ENCODE data around the gene C2CD4C.

GRCh38 chr19:455031-455705 is 46.2 kb upstream of the C2CD4C start:
- TF ChIP-seq CTCF (IDR thresholded peaks at IDR 0.05), result no peak
- TF ChIP-seq TEAD4 (CRISPR knock-in tag; IDR thresholded peaks at IDR 0.05), result no peak
- no peak for TF ChIP-seq MAX (CRISPR knock-in tag; IDR thresholded peaks at IDR 0.05)
- TF ChIP-seq NFYB (CRISPR knock-in tag; conservative IDR thresholded peaks at IDR 0.05; ENCODE audit: low read depth), result no peak
- TF ChIP-seq SP1 (CRISPR knock-in tag; conservative IDR thresholded peaks at IDR 0.05), result no peak
- no peak for TF ChIP-seq ZNF512 (CRISPR knock-in tag; IDR thresholded peaks at IDR 0.05; ENCODE audit: borderline replicate concordance)
- TF ChIP-seq NR3C1 (CRISPR knock-in tag; conservative IDR thresholded peaks at IDR 0.05; ENCODE audit: low read depth), result no peak
- TF ChIP-seq ESRRA (CRISPR knock-in tag; IDR thresholded peaks at IDR 0.05; ENCODE audit: borderline replicate concordance), result no peak
- TF ChIP-seq, protein P1, sequence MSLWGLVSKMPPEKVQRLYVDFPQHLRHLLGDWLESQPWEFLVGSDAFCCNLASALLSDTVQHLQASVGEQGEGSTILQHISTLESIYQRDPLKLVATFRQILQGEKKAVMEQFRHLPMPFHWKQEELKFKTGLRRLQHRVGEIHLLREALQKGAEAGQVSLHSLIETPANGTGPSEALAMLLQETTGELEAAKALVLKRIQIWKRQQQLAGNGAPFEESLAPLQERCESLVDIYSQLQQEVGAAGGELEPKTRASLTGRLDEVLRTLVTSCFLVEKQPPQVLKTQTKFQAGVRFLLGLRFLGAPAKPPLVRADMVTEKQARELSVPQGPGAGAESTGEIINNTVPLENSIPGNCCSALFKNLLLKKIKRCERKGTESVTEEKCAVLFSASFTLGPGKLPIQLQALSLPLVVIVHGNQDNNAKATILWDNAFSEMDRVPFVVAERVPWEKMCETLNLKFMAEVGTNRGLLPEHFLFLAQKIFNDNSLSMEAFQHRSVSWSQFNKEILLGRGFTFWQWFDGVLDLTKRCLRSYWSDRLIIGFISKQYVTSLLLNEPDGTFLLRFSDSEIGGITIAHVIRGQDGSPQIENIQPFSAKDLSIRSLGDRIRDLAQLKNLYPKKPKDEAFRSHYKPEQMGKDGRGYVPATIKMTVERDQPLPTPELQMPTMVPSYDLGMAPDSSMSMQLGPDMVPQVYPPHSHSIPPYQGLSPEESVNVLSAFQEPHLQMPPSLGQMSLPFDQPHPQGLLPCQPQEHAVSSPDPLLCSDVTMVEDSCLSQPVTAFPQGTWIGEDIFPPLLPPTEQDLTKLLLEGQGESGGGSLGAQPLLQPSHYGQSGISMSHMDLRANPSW (CRISPR knock-in tag; conservative IDR thresholded peaks at IDR 0.05; ENCODE audit: low read depth), result no peak
- no peak for TF ChIP-seq SMAD4 (CRISPR knock-in tag; IDR thresholded peaks at IDR 0.05)
- TF ChIP-seq, protein P2, sequence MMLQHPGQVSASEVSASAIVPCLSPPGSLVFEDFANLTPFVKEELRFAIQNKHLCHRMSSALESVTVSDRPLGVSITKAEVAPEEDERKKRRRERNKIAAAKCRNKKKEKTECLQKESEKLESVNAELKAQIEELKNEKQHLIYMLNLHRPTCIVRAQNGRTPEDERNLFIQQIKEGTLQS (CRISPR knock-in tag; conservative IDR thresholded peaks at IDR 0.05), result no peak

Measured in WTC11 (cell line).